Panc1 (cell line): ENCODE results near the gene ADCY3. TPM values are rescaled to one million over a fixed set of nuclear protein-coding genes. Genes with fewer than 3 reads are reported as not detected.

ENCODE experiments used
- ATAC-seq: fragments of 200-7000 bp; cut with Tn5 transposase; 2 replicates; pipeline ENCODE4 v1.9.1; 2020; ENCODE audit warnings: mild to moderate bottlenecking, moderate library complexity
- BruUV-seq: library from RNA; stranded (reverse); fragments of 400-500 nt; replicated peaks from 2 replicates; lab custom pipeline; 2021; lab: Mats Ljungman, UMichigan
- CTCF ChIA-PET: fragments of 300-600 bp; sonication (Branson Sonifier 250); formaldehyde crosslinking; loops from one replicate; lab custom pipeline; 2022; ENCODE audit warnings: antibody characterized with exemption; lab: Charles Lee
- POLR2A ChIA-PET: fragments of 300-600 bp; sonication (Branson Sonifier 250); formaldehyde crosslinking; loops from one replicate; lab custom pipeline; 2022; ENCODE audit warnings: antibody characterized with exemption; lab: Charles Lee
- DNase-seq: peaks from one replicate; pipeline ENCODE4 v3.0.0-alpha.2; 2010; ENCODE audit warnings: low read depth, low spot score
- H3K27ac ChIP-seq: 2 replicates; pipeline ENCODE4 v1.5.1; 2011; ENCODE audit warnings: mild to moderate bottlenecking, low read length, inconsistent platforms
- H3K27me3 ChIP-seq: fragments of 200-500 bp; sonication (Bioruptor generic); 2 replicates; pipeline ENCODE4 v1.6.0; 2014; ENCODE audit warnings: low read length, inconsistent platforms; ENCODE audit not compliant: control insufficient read depth, insufficient read depth
- H3K36me3 ChIP-seq: fragments of 200-500 bp; sonication (Bioruptor generic); 2 replicates; pipeline ENCODE4 v1.5.1; 2014; ENCODE audit warnings: inconsistent platforms, mild to moderate bottlenecking, low read length, moderate library complexity; ENCODE audit not compliant: control insufficient read depth, insufficient read depth
- H3K4me1 ChIP-seq: 2 replicates; pipeline ENCODE4 v1.5.1; 2011; ENCODE audit warnings: inconsistent platforms, mild to moderate bottlenecking, low read length, moderate library complexity; ENCODE audit not compliant: control insufficient read depth, insufficient read depth
- H3K4me3 ChIP-seq, 2 experiments: 2 replicates each; pipeline ENCODE4 v1.5.1; 2011 to 2012; ENCODE audit warnings: low read depth in 2 of 2, low read length in 2 of 2, mild to moderate bottlenecking in 2 of 2, inconsistent platforms in 1 of 2, moderate library complexity in 1 of 2
- H3K9me3 ChIP-seq: fragments of 200-500 bp; sonication (Bioruptor generic); 2 replicates; pipeline ENCODE4 v1.5.1; 2014; ENCODE audit warnings: low read depth, mild to moderate bottlenecking, inconsistent platforms, low read length, moderate library complexity; ENCODE audit not compliant: control insufficient read depth, insufficient read depth
- CTCF ChIP-seq: fragments of 450-650 bp; IDR thresholded peaks from 2 replicates; pipeline ENCODE4 v1.5.1; 2017; ENCODE audit warnings: mild to moderate bottlenecking
- POLR2AphosphoS5 ChIP-seq: IDR thresholded peaks from 2 replicates; pipeline ENCODE4 v1.6.1; 2012; ENCODE audit warnings: mild to moderate bottlenecking, low read depth, low read length, moderate library complexity
- REST ChIP-seq, 2 experiments: IDR thresholded peaks; 2 replicates each; pipeline ENCODE4 v1.6.1; 2011 to 2012; ENCODE audit warnings: low read depth in 2 of 2, control low read depth in 1 of 2, low read length in 1 of 2, mild to moderate bottlenecking in 1 of 2, moderate library complexity in 1 of 2; ENCODE audit not compliant: insufficient read depth in 1 of 2
- SIN3A ChIP-seq: IDR thresholded peaks from 2 replicates; pipeline ENCODE4 v1.6.1; 2012; ENCODE audit warnings: low read depth, mild to moderate bottlenecking, low read length, moderate library complexity, borderline replicate concordance; ENCODE audit not compliant: insufficient read depth
- TCF7L2 ChIP-seq: IDR thresholded peaks from 2 replicates; pipeline ENCODE4 v1.6.1; 2011; ENCODE audit warnings: mild to moderate bottlenecking, low read depth, low read length, inconsistent platforms
- in situ Hi-C: cut with HindIII; loops from 2 replicates; pipeline ENCODE4 v1.10.0; 2016; ENCODE audit warnings: low sequenced_read_pairs, low pct_unique_long_range_greater_than_20kb
- intact Hi-C: fragments of 100-400 bp; cut with micrococcal nuclease; formaldehyde crosslinking; loops from one replicate; pipeline ENCODE4 v1.10.0; 2022; ENCODE audit not compliant: unreplicated experiment
- total RNA-seq: library from RNA; stranded (reverse); gene quantifications from one replicate; pipeline ENCODE4 v1.2.1, GENCODE V29; 2021; ENCODE audit not compliant: unreplicated experiment

Gene ADCY3
- total RNA-seq, 1 experiment from 2014 or later, result 34.1 TPM

- ATAC-seq, result no peak
- CTCF ChIA-PET, result no interaction called here
- Histone ChIP-seq H3K4me3 (no peak overlapping the region), H3K27ac (no peak overlapping the region), H3K4me1 (peaks cover 3% of the 10 kb centered on the region; the same call in 1 of the 2 replicates), H3K27me3 (no peaks in the 10 kb centered on the region), H3K9me3 (no peaks in the 10 kb centered on the region), H3K36me3 (no peaks in the 10 kb centered on the region)
- intact Hi-C loops, result no loop called here
- no TSS peak for BruUV-seq
- TF ChIP-seq POLR2AphosphoS5, result no peak
- TF ChIP-seq REST (IDR thresholded peaks at IDR 0.05; ENCODE audit: insufficient read depth in 1 of 2, low read depth in 2 of 2, low read length in 1 of 2), result no peak
- TF ChIP-seq CTCF, result no peak
- no peak for TF ChIP-seq SIN3A
- no peak for TF ChIP-seq TCF7L2
- POLR2A ChIA-PET, result no interaction called here
- in situ Hi-C loops, result no loop called here
- no peak for DNase-seq
Measured at GRCh38 chr2:24832521-24832920, 87.5 kb downstream of the ADCY3 start.

GRCh38 chr2:24832073-24832461 is 88.0 kb downstream of the ADCY3 start:
- no peak for DNase-seq
- no peaks in the 10 kb centered on the region for H3K36me3 ChIP-seq
- CTCF ChIA-PET, result no interaction called here
- POLR2A ChIA-PET, result interaction anchor here (0.5 kb wide), 1 partner anchor 750 kb away, joined by 5 read pairs; no protein-coding TSS in a partner anchor
- no TSS peak for BruUV-seq
- ATAC-seq, result no peak
- intact Hi-C loops, result no loop called here
- H3K9me3 ChIP-seq, result no peaks in the 10 kb centered on the region
- no peak overlapping the region for H3K4me3 ChIP-seq
- no peak overlapping the region for H3K27ac ChIP-seq
- no peak for TF ChIP-seq SIN3A
- TF ChIP-seq TCF7L2, result no peak
- no peak for TF ChIP-seq CTCF
- TF ChIP-seq REST (IDR thresholded peaks at IDR 0.05; ENCODE audit: insufficient read depth in 1 of 2, low read depth in 2 of 2, low read length in 1 of 2), result no peak
- no peak for TF ChIP-seq POLR2AphosphoS5
- in situ Hi-C loops, result no loop called here
- H3K27me3 ChIP-seq, result no peaks in the 10 kb centered on the region
- peaks cover 7% of the 10 kb centered on the region; the same call in 1 of the 2 replicates for H3K4me1 ChIP-seq
